ENCODE measurements around the gene UROD.

- TF ChIP-seq, protein P1, sequence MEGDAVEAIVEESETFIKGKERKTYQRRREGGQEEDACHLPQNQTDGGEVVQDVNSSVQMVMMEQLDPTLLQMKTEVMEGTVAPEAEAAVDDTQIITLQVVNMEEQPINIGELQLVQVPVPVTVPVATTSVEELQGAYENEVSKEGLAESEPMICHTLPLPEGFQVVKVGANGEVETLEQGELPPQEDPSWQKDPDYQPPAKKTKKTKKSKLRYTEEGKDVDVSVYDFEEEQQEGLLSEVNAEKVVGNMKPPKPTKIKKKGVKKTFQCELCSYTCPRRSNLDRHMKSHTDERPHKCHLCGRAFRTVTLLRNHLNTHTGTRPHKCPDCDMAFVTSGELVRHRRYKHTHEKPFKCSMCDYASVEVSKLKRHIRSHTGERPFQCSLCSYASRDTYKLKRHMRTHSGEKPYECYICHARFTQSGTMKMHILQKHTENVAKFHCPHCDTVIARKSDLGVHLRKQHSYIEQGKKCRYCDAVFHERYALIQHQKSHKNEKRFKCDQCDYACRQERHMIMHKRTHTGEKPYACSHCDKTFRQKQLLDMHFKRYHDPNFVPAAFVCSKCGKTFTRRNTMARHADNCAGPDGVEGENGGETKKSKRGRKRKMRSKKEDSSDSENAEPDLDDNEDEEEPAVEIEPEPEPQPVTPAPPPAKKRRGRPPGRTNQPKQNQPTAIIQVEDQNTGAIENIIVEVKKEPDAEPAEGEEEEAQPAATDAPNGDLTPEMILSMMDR (IDR thresholded peaks at IDR 0.05) = no peak
- no peak for TF ChIP-seq EZH2 (IDR thresholded peaks at IDR 0.05; ENCODE audit: borderline replicate concordance, insufficient read depth, low read depth, low read length, poor library complexity, severe bottlenecking)
Measured at GRCh38 chr1:45038661-45039364, 26.8 kb downstream of the UROD start.

All from B cell (primary cell).